GM15510 (cell line): ENCODE measurements around the gene CERS3.

Source experiments
- POLR2A ChIP-seq: IDR thresholded peaks from 3 replicates; pipeline ENCODE4 v1.6.1; 2011; ENCODE audit warnings: borderline replicate concordance; ENCODE audit not compliant: insufficient read length; ENCODE audit errors: extremely low read depth

Gene CERS3

GRCh38 chr15:100502651-100503050, 26.1 kb downstream of the CERS3 start:
- no peak for TF ChIP-seq POLR2A

- TF ChIP-seq POLR2A = no peak
These were observed 27.6 kb downstream of the CERS3 start for GRCh38 chr15:100501117-100501516.

GRCh38 chr15:100500226-100500990, 28.3 kb downstream of the CERS3 start:
- TF ChIP-seq POLR2A = no peak

DNA sequence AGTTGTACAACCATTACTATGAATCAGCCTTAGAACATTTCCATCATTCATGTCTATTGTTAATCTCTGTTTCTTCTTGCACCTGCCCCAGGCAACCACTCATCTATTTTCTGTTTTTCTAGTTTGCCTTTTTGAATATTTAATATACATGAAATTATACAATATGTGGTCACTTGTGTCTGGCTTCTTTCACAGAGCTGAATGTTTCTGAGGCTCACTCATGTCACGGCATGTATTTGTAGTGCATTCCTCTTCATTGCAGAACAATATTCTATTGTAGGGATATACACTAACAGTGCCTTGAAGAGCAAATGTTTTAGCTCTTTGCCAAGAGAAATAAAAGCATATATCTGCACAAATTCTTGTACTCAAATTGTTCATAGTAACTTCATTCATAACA, 32.9 kb downstream of the CERS3 start:
- no peak for TF ChIP-seq POLR2A

DNA sequence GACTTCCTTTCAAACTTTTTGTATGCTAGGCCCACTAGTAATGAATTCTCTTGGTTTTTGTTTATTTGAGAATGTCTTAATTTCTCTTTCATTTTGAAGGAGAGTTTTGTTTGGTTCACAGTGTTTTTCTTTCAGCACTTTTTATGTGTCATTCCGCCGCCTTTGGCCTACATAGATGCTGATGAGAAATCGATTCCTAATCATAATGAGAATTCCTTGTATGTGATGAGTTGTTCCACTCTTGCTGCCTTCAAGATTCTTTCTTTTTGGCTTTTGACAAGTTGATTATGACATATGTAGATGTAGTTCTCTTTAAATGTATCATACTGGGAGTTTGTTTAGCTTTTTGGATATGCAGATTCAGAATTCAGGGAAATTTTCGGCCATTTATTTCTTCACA, 35.5 kb downstream of the CERS3 start:
- TF ChIP-seq POLR2A = no peak

GRCh38 chr15:100484443-100484842, 44.3 kb downstream of the CERS3 start:
- TF ChIP-seq POLR2A = no peak

DNA sequence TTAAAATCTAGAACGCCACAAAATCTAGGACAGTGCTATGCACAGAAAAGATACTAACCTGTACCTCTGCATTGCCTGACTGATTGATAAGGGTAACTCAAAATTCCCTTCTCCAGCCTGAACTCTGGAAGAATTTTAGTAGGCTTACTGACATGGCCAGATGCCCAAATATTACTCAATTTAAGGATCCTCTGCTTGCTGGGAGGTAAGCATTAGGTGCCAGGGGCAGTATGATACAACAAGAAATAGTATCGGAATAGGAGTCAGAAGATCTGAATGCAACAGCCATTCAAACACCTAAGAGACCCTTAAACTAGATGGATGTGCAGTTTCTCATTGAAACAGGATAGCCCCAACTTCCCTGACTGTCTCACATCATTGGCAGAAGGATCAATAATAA, 45.4 kb downstream of the CERS3 start:
- TF ChIP-seq POLR2A = no peak

DNA sequence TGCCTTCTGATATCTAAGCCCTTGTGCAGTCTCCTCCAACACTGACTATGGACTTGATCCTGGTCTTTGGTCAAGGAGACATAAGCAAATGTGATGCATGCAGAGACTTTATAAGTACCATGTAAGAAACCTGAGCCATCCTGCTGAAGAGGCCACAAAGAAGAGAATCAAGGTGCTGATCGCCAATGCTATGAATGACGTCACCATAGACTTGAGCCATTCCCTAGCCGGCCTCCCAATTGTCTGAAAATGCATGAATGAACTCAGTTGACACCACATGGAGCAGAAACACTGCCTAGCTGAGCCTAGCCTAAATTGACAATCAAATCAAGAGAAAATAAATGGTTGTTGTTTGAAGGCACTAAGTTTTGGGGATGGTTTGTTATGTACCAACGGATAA, 51.9 kb downstream of the CERS3 start:
- no peak for TF ChIP-seq POLR2A

DNA sequence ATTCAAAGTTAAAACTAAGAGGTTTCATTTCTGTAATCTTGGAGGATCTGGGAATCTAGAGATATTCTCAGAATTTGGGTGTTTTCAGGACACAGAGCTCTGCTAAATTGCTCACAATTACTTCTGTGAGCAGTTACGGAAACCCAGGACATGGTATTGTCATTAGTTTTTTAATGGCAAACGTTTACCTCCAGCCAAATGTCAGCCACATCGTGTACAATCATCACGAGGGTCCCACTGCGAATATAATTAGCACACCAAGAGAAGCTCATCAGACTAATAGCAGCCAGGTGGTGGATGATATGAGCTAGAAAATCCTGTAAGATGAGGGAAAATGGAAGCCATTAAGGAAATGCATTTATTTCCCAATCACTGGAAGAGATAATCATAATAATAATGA, 56.0 kb downstream of the CERS3 start:
- TF ChIP-seq POLR2A = no peak

- no peak for TF ChIP-seq POLR2A
These were observed 56.8 kb downstream of the CERS3 start for GRCh38 chr15:100471933-100472332.

GRCh38 chr15:100468285-100468684, 60.5 kb downstream of the CERS3 start:
- TF ChIP-seq POLR2A = no peak

- no peak for TF ChIP-seq POLR2A
These were observed 62.7 kb downstream of the CERS3 start for GRCh38 chr15:100466073-100466472.

GRCh38 chr15:100464888-100465287, 63.9 kb downstream of the CERS3 start:
- TF ChIP-seq POLR2A = no peak

DNA sequence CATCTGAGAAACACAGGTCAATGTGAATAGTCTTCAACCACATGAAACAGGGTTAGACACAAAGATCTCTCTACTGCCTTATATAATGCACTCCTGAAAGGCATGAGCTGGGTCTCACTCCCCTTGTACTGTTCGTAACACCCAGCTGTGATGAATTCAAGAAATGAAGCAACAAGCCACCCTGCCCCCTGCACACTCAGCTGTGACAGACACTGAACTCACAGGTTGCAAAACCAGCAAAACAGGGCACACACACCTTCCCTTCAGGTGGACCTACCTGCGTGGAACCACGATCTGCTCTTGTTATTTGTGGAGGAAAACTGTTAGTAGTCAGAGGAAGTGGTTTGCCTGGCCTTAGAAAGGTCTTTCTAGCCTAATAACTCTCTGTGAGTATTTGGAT, 64.5 kb downstream of the CERS3 start:
- no peak for TF ChIP-seq POLR2A

DNA sequence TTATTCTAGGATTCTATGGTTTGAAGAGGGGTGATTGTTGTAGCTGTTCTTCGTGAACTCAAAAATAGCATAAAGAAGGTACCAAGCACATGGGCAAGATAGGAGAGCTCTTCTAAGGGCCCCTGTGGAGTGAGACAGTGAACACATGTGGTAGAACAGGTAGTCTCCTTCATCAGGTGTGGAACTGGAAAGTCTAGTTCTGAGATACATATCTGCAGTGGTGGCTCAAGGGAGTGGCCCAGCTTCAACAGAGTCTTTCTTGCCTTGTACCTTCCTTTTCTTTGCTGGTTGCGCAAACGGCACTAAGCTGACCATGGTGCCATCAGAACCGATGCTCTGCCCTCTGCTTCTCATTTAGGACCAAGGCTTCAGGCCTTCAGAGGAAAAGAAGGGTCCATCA, 65.2 kb downstream of the CERS3 start:
- no peak for TF ChIP-seq POLR2A

- no peak for TF ChIP-seq POLR2A
These were observed 67.7 kb downstream of the CERS3 start for GRCh38 chr15:100461049-100461448.

GRCh38 chr15:100457201-100457600, 71.5 kb downstream of the CERS3 start:
- TF ChIP-seq POLR2A = no peak
